ENCODE measurements around the gene NSFL1C.
A peak's percentile ranks its signal among the peaks of the same experiment; 100 is the strongest.

NSFL1C gene

GRCh38 chr20:1460275-1460674 lies 6.4 kb downstream of the NSFL1C start:
- DNase-seq (ENCODE audit: low spot score): no peak

- DNase-seq (ENCODE audit: low spot score): no peak
Observed at GRCh38 chr20:1457992-1458391, 8.7 kb downstream of the NSFL1C start.

- DNase-seq (ENCODE audit: low spot score): no peak
Observed at GRCh38 chr20:1456300-1456699, 10.3 kb downstream of the NSFL1C start.

- DNase-seq (ENCODE audit: low spot score): no peak
Observed at GRCh38 chr20:1450926-1451491, 15.6 kb downstream of the NSFL1C start.

GRCh38 chr20:1449370-1449769 lies 17.3 kb downstream of the NSFL1C start:
- DNase-seq (ENCODE audit: low spot score): no peak

- DNase-seq (ENCODE audit: low spot score): no peak
Observed at GRCh38 chr20:1448081-1448620, 18.5 kb downstream of the NSFL1C start.

GRCh38 chr20:1446536-1446935 lies 20.1 kb downstream of the NSFL1C start:
- no peak for DNase-seq (ENCODE audit: low spot score)

- DNase-seq (ENCODE audit: low spot score): no peak
Observed at GRCh38 chr20:1443085-1443484, 23.6 kb downstream of the NSFL1C start.

GRCh38 chr20:1442304-1442703 lies 24.3 kb downstream of the NSFL1C start:
- DNase-seq (ENCODE audit: low spot score): no peak

GRCh38 chr20:1441133-1441532 lies 25.5 kb downstream of the NSFL1C start:
- DNase-seq (ENCODE audit: low spot score): no peak

- DNase-seq (ENCODE audit: low spot score): peak; percentile 23
Observed at GRCh38 chr20:1440024-1440423, 26.6 kb downstream of the NSFL1C start.

GRCh38 chr20:1438361-1438760 lies 28.3 kb downstream of the NSFL1C start:
- DNase-seq (ENCODE audit: low spot score): no peak

- DNase-seq (ENCODE audit: low spot score): peak; percentile 64
Observed at GRCh38 chr20:1437235-1437904, 29.3 kb downstream of the NSFL1C start.

GRCh38 chr20:1436263-1436662 lies 30.4 kb downstream of the NSFL1C start:
- no peak for DNase-seq (ENCODE audit: low spot score)

- no peak for DNase-seq (ENCODE audit: low spot score)
Observed at GRCh38 chr20:1435337-1435699, 31.3 kb downstream of the NSFL1C start.

- no peak for DNase-seq (ENCODE audit: low spot score)
Observed at GRCh38 chr20:1434571-1435336, 31.9 kb downstream of the NSFL1C start.

GRCh38 chr20:1431158-1431557 lies 35.5 kb downstream of the NSFL1C start:
- DNase-seq (ENCODE audit: low spot score): no peak

GRCh38 chr20:1430004-1430451 lies 36.6 kb downstream of the NSFL1C start:
- DNase-seq (ENCODE audit: low spot score): no peak

GRCh38 chr20:1429143-1429728 lies 37.4 kb downstream of the NSFL1C start:
- no peak for DNase-seq (ENCODE audit: low spot score)

GRCh38 chr20:1427457-1428054 lies 39.1 kb downstream of the NSFL1C start:
- no peak for DNase-seq (ENCODE audit: low spot score)

- no peak for DNase-seq (ENCODE audit: low spot score)
Observed at GRCh38 chr20:1426231-1426849, 40.3 kb downstream of the NSFL1C start.

- DNase-seq (ENCODE audit: low spot score): no peak
Observed at GRCh38 chr20:1424336-1424735, 42.3 kb downstream of the NSFL1C start.
